ENCODE data around the gene MAST4. TPM values are rescaled to one million over a fixed set of nuclear protein-coding genes. Genes with fewer than 3 reads are reported as not detected.

Gene MAST4
- total RNA-seq, 4 donors from 2014 or later: 16.2 to 32.8 (median 25.0) TPM

DNA sequence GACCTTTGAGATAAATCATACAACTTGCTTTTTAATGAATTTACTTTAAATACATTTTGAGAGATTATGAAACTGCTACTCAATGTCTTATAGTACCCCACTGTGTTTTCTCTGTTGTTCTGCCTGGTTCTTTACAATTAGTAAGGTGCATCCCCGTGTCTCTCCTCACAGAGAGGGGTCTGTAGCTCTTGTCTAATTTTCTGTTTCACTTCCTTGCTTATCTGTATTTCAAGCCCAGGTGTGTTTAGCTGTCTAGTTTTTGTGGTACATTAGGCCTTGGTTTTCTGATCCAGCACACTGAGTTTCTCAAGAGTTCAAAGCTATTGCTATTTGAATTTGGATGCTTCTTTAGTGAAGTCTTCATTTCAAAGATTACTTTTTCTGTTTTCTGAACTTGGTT, 105.1 kb downstream of the MAST4 start:
- H3K36me3 ChIP-seq: no peaks in the 10 kb centered on the region

DNA sequence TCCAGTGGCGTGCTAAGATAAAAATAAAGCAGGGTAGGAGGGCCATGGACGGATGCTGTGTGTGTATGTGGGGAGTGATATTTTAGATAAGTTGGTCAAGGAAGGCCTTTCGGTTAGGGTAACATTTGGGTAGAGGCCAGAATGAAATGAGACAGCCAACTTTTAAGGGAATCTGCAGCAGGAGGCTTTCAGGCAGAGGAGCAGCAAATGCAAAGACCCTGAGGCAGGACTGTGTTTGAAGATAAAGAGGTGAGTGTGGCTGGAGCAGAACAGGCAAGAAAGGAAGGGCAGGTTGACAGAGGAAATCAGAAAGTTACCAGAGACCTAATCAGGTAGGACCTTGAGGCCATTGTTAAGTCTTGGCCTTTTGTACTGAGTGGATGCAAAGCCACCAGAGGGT, 106.2 kb downstream of the MAST4 start:
- Histone ChIP-seq H3K27me3 (no peaks in the 10 kb centered on the region), H3K4me1 (no peaks in the 10 kb centered on the region), H3K27ac (no peak overlapping the region), H3K9me3 (no peaks in the 10 kb centered on the region), H3K4me3 (no peak overlapping the region), H3K36me3 (no peaks in the 10 kb centered on the region)
- no peak for TF ChIP-seq POLR2A (IDR thresholded peaks at IDR 0.05)
- TF ChIP-seq POLR2AphosphoS5 (IDR thresholded peaks at IDR 0.05): no peak
- no peak for TF ChIP-seq EP300 (IDR thresholded peaks at IDR 0.05)
- TF ChIP-seq, protein P1, sequence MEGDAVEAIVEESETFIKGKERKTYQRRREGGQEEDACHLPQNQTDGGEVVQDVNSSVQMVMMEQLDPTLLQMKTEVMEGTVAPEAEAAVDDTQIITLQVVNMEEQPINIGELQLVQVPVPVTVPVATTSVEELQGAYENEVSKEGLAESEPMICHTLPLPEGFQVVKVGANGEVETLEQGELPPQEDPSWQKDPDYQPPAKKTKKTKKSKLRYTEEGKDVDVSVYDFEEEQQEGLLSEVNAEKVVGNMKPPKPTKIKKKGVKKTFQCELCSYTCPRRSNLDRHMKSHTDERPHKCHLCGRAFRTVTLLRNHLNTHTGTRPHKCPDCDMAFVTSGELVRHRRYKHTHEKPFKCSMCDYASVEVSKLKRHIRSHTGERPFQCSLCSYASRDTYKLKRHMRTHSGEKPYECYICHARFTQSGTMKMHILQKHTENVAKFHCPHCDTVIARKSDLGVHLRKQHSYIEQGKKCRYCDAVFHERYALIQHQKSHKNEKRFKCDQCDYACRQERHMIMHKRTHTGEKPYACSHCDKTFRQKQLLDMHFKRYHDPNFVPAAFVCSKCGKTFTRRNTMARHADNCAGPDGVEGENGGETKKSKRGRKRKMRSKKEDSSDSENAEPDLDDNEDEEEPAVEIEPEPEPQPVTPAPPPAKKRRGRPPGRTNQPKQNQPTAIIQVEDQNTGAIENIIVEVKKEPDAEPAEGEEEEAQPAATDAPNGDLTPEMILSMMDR (IDR thresholded peaks at IDR 0.05): no peak
- ATAC-seq: no peak
- WGBS, 2 donors (ENCODE audit: low coverage in 1 of 2): 58 to 88% methylated on average over 1 to 3 of the region's 3 CpGs

More for the DNA sequence above, 105.1 kb downstream of the MAST4 start:
- Histone ChIP-seq H3K9me3 (no peaks in the 10 kb centered on the region), H3K27ac (no peak overlapping the region), H3K27me3 (no peaks in the 10 kb centered on the region), H3K4me3 (no peak overlapping the region), H3K4me1 (no peaks in the 10 kb centered on the region)
- TF ChIP-seq POLR2A (IDR thresholded peaks at IDR 0.05): no peak
- TF ChIP-seq, protein P1 (IDR thresholded peaks at IDR 0.05): no peak
- 56 to 88% methylated on average over 1 of the region's 1 CpG for WGBS, 2 donors (ENCODE audit: low coverage in 1 of 2)
- no peak for ATAC-seq

DNA sequence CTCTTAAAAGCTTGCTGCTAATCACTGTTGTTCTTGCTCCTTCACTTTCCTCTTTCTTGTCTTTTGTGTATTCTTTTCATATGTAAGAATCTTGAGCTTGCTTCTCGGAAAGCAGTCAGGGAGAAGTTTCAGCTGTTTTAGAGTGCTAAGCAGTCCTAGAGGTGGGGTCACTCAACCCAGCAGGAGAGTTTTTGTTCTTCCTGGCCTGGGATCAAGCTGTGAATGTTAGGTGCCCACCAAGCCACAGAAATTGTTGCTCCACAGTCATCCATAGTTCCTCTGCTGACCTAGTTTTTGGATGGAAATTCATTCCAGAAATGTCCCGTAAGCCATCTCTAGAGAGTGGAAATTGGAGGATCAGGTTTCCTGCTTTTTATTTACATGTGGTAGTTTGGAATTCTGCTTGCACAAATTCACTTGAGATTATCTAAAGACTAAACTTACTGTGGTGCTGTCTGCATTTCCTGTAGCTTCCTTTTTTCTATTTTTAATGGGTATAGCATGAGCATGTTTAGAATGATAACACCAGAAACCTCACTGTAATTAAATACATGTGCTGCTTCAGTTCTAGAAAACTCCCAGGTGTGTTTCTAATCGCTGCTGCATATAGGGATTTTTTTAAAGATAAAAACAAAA, 108.7 kb downstream of the MAST4 start:
- Histone ChIP-seq H3K4me1 (no peaks in the 10 kb centered on the region), H3K27me3 (no peaks in the 10 kb centered on the region), H3K36me3 (no peaks in the 10 kb centered on the region), H3K27ac (no peak overlapping the region), H3K4me3 (no peak overlapping the region), H3K9me3 (no peaks in the 10 kb centered on the region)
- TF ChIP-seq POLR2A (IDR thresholded peaks at IDR 0.05) (no peak), POLR2AphosphoS5 (IDR thresholded peaks at IDR 0.05) (no peak), EP300 (IDR thresholded peaks at IDR 0.05) (no peak)
- TF ChIP-seq, protein P1 (IDR thresholded peaks at IDR 0.05): no peak
- WGBS, 2 donors (ENCODE audit: low coverage in 1 of 2): 32 to 35% methylated on average over 3 of the region's 3 CpGs
- ATAC-seq: no peak

- H3K4me3 ChIP-seq: no peak overlapping the region
- H3K36me3 ChIP-seq: no peaks in the 10 kb centered on the region
- no peaks in the 10 kb centered on the region for H3K27me3 ChIP-seq
- no peaks in the 10 kb centered on the region for H3K4me1 ChIP-seq
- no peak for ATAC-seq
- TF ChIP-seq POLR2AphosphoS5 (IDR thresholded peaks at IDR 0.05) (no peak), EP300 (IDR thresholded peaks at IDR 0.05) (no peak), POLR2A (IDR thresholded peaks at IDR 0.05) (no peak)
- TF ChIP-seq, protein P1 (IDR thresholded peaks at IDR 0.05): no peak
- no peak overlapping the region for H3K27ac ChIP-seq
- peaks cover 0 to 15% (median 0%) of the 10 kb centered on the region in 3 donors for H3K9me3 ChIP-seq
- WGBS, 2 donors (ENCODE audit: low coverage in 1 of 2): 17 to 18% methylated on average over 1 of the region's 1 CpG
Observed at GRCh38 chr5:66708368-66708767, 112.2 kb downstream of the MAST4 start.

DNA sequence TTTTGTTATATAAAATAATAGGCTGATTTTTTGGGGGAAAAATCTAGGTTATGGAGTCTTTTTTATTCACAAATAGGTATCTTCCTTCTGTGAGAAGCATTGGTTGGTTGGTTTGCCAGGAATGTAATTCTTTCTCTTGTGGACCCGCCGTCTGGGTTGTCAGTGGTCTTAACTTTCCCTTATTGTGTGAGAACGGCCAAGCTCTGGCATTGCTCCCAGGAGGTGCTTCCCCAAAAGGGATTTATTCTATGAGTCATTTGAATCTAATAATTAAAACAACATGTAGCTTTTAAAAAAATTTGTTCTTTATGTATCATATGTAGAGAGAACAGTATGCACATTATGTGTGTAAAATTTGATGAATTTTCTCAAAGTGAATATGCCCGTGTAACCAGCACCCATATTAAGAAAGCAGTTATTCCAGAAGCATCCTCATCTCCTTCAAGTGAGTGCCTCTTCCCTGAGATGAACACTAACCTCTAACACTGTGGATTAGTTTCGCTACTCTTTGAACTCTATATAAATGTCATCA, 114.4 kb downstream of the MAST4 start:
- H3K27me3 ChIP-seq: no peaks in the 10 kb centered on the region
- 56 to 65% methylated on average over 4 to 5 of the region's 5 CpGs for WGBS, 2 donors (ENCODE audit: low coverage in 1 of 2)

More for the DNA sequence above, 114.4 kb downstream of the MAST4 start:
- no peaks in the 10 kb centered on the region for H3K36me3 ChIP-seq
- no peak overlapping the region for H3K4me3 ChIP-seq
- no peaks in the 10 kb centered on the region for H3K4me1 ChIP-seq
- TF ChIP-seq, protein P1 (IDR thresholded peaks at IDR 0.05): no peak
- TF ChIP-seq POLR2AphosphoS5 (IDR thresholded peaks at IDR 0.05) (no peak), POLR2A (IDR thresholded peaks at IDR 0.05) (no peak), EP300 (IDR thresholded peaks at IDR 0.05) (no peak)
- no peak overlapping the region for H3K27ac ChIP-seq
- peaks cover 0 to 15% (median 0%) of the 10 kb centered on the region in 3 donors for H3K9me3 ChIP-seq
- no peak for ATAC-seq

Measured in gastroesophageal sphincter (tissue), 4 donors.